GM12864 (cell line): ENCODE data around the gene CDK13.

Experiments
- DNase-seq: peaks from one replicate; pipeline ENCODE4 v3.0.0-alpha.2; 2011; ENCODE audit warnings: low read depth
- H3K4me3 ChIP-seq: 2 replicates; pipeline ENCODE4 v1.5.1; 2011; ENCODE audit warnings: mild to moderate bottlenecking, low read depth, low read length, control low read depth
- CTCF ChIP-seq: IDR thresholded peaks from 2 replicates; pipeline ENCODE4 v1.5.1; 2011; ENCODE audit warnings: low read depth, mild to moderate bottlenecking, moderate library complexity, low read length, control low read depth, inconsistent platforms; ENCODE audit errors: missing control alignments

CDK13 gene

GRCh38 chr7:40027545-40027944, 77.5 kb downstream of the CDK13 start:
- H3K4me3 ChIP-seq, result no peak overlapping the region
- TF ChIP-seq CTCF, result no peak
- no peak for DNase-seq

- DNase-seq, result no peak
- TF ChIP-seq CTCF, result no peak
- no peak overlapping the region for H3K4me3 ChIP-seq
These were observed 83.8 kb downstream of the CDK13 start for GRCh38 chr7:40033826-40034225.

GRCh38 chr7:40041456-40041855, 91.4 kb downstream of the CDK13 start:
- DNase-seq, result no peak
- H3K4me3 ChIP-seq, result no peak overlapping the region
- no peak for TF ChIP-seq CTCF

DNA sequence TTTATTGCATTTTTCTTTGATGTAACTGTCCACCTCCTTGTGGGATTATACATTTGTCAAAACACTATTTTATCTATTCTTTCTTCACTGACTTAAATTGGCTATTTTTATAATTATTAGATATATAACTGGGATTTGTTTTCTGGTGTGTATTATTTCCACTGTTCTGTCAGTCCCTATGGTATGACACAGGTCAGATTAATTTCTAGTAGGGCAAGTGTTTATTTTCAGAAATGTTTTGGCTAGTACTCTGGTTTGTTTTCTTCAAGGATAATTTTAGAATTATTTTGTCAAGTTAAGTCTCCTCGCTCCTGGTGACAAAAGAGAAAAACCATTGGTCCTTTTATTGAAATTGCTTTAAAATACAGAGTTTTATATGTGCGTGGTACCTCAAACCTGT, 93.1 kb downstream of the CDK13 start:
- TF ChIP-seq CTCF, result no peak
- DNase-seq, result no peak
- no peak overlapping the region for H3K4me3 ChIP-seq

GRCh38 chr7:40047661-40048060, 97.6 kb downstream of the CDK13 start:
- no peak for DNase-seq
- H3K4me3 ChIP-seq, result no peak overlapping the region
- no peak for TF ChIP-seq CTCF

DNA sequence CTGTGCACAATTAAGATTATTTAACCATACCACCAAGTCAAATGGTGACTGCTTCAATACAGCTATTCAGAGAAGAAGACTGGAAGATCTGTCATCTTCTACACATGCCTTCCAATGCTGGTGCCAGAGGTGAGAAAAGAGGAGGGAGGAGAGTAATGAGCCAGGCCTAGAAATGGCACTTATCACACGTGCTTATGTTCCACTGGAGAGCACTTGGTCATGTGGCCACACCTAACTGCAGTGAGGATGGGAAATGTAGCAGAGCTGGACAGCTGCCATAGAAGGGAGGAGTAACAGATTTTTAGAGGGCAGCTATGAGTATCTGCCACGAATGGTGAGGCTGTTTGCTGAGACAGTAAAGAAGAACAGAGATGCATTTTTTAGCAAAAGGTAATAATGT, 107.2 kb downstream of the CDK13 start:
- H3K4me3 ChIP-seq, result no peak overlapping the region
- DNase-seq, result no peak
- no peak for TF ChIP-seq CTCF

- no peak overlapping the region for H3K4me3 ChIP-seq
- TF ChIP-seq CTCF, result no peak
- no peak for DNase-seq
These were observed 108.0 kb downstream of the CDK13 start for GRCh38 chr7:40058026-40058425.
